ENCODE results near the gene NATD1. TPM values are rescaled to one million over a fixed set of nuclear protein-coding genes. Genes with fewer than 3 reads are reported as not detected.

Gene NATD1
- total RNA-seq, 1 donor from 2014 or later: 7.9 TPM

GRCh38 chr17:21204935-21205334 lies 48.3 kb downstream of the NATD1 start:
- Mint-ChIP-seq H3K9me3 (ENCODE audit: unreplicated experiment) (no peaks in the 10 kb centered on the region), H3K27me3 (ENCODE audit: low read depth, unreplicated experiment) (no peaks in the 10 kb centered on the region), H3K36me3 (ENCODE audit: low read depth, unreplicated experiment) (peaks cover 7% of the 10 kb centered on the region), H3K4me3 (ENCODE audit: unreplicated experiment) (no peak overlapping the region), H3K4me1 (ENCODE audit: low read depth, unreplicated experiment) (peaks cover 13% of the 10 kb centered on the region), H3K27ac (ENCODE audit: unreplicated experiment) (no peak overlapping the region)
- Histone ChIP-seq H3K27ac (ENCODE audit: low read depth, low read length) (no peak overlapping the region), H3K4me3 (ENCODE audit: insufficient read depth, low read depth, low read length) (no peak overlapping the region), H3K9me3 (ENCODE audit: insufficient read depth, low read depth, low read length) (no peaks in the 10 kb centered on the region), H2AFZ (ENCODE audit: low read depth, low read length) (no peak overlapping the region), H4K20me1 (ENCODE audit: insufficient read depth, low read length) (peaks cover 89% of the 10 kb centered on the region), H3K27me3 (ENCODE audit: insufficient read depth, low read length) (no peaks in the 10 kb centered on the region), H3K79me2 (ENCODE audit: insufficient read depth, low read length) (peaks cover 97% of the 10 kb centered on the region), H3K4me1 (ENCODE audit: insufficient read depth, low read length) (peaks cover under 1% of the 10 kb centered on the region), H3K9ac (ENCODE audit: low read length) (no peak overlapping the region), H3K4me2 (ENCODE audit: low read length) (no peak overlapping the region), H3K36me3 (ENCODE audit: insufficient read depth, low read length) (no peaks in the 10 kb centered on the region)
- TF ChIP-seq, protein P1, sequence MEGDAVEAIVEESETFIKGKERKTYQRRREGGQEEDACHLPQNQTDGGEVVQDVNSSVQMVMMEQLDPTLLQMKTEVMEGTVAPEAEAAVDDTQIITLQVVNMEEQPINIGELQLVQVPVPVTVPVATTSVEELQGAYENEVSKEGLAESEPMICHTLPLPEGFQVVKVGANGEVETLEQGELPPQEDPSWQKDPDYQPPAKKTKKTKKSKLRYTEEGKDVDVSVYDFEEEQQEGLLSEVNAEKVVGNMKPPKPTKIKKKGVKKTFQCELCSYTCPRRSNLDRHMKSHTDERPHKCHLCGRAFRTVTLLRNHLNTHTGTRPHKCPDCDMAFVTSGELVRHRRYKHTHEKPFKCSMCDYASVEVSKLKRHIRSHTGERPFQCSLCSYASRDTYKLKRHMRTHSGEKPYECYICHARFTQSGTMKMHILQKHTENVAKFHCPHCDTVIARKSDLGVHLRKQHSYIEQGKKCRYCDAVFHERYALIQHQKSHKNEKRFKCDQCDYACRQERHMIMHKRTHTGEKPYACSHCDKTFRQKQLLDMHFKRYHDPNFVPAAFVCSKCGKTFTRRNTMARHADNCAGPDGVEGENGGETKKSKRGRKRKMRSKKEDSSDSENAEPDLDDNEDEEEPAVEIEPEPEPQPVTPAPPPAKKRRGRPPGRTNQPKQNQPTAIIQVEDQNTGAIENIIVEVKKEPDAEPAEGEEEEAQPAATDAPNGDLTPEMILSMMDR (IDR thresholded peaks at IDR 0.05; ENCODE audit: insufficient read depth, low read depth, low read length): no peak
- no peak for TF ChIP-seq EZH2 (IDR thresholded peaks at IDR 0.05; ENCODE audit: insufficient read depth, low read length)
- DNase-seq (ENCODE audit: low read depth) (no peak), FAIRE-seq (no peak)

DNA sequence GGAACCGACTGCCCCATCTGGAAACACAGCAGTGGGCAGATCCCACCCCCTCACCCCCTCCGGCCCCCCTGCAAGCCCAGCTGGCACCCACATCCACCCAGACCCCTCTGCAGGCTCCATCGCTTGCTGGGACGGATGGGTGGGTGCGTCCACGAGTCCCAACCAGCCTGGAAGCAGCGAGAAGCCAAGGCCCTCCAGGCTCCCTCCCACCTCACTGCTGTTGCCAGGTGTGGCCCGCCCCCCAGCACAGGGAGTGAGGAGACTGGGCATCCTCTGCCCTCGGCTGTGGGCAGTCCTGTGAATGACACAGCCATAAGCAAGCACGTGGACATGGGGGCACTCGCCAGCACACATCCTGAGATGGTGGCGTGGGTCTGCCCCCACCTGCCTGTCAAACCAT lies 50.7 kb downstream of the NATD1 start:
- DNase-seq (ENCODE audit: low read depth) (no peak), FAIRE-seq (no peak)
- peaks cover 10% of the 10 kb centered on the region for H3K36me3 Mint-ChIP-seq (ENCODE audit: low read depth, unreplicated experiment)
- H3K27ac ChIP-seq (ENCODE audit: low read depth, low read length): no peak overlapping the region
- peaks cover 2% of the 10 kb centered on the region for H3K36me3 ChIP-seq (ENCODE audit: insufficient read depth, low read length)
- no peak overlapping the region for H3K4me2 ChIP-seq (ENCODE audit: low read length)
- no peaks in the 10 kb centered on the region for H3K9me3 Mint-ChIP-seq (ENCODE audit: unreplicated experiment)
- H3K27ac Mint-ChIP-seq (ENCODE audit: unreplicated experiment): no peak overlapping the region
- H2AFZ ChIP-seq (ENCODE audit: low read depth, low read length): no peak overlapping the region
- no peak overlapping the region for H3K4me3 Mint-ChIP-seq (ENCODE audit: unreplicated experiment)
- no peak overlapping the region for H3K9ac ChIP-seq (ENCODE audit: low read length)
- TF ChIP-seq, protein P1 (IDR thresholded peaks at IDR 0.05; ENCODE audit: insufficient read depth, low read depth, low read length): no peak
- no peak for TF ChIP-seq EZH2 (IDR thresholded peaks at IDR 0.05; ENCODE audit: insufficient read depth, low read length)
- H4K20me1 ChIP-seq (ENCODE audit: insufficient read depth, low read length): peaks cover 96% of the 10 kb centered on the region
- no peaks in the 10 kb centered on the region for H3K27me3 ChIP-seq (ENCODE audit: insufficient read depth, low read length)
- no peaks in the 10 kb centered on the region for H3K9me3 ChIP-seq (ENCODE audit: insufficient read depth, low read depth, low read length)
- peaks cover 97% of the 10 kb centered on the region for H3K79me2 ChIP-seq (ENCODE audit: insufficient read depth, low read length)
- H3K27me3 Mint-ChIP-seq (ENCODE audit: low read depth, unreplicated experiment): no peaks in the 10 kb centered on the region
- H3K4me1 ChIP-seq (ENCODE audit: insufficient read depth, low read length): peaks cover 5% of the 10 kb centered on the region
- peaks cover 22% of the 10 kb centered on the region for H3K4me1 Mint-ChIP-seq (ENCODE audit: low read depth, unreplicated experiment)
- no peak overlapping the region for H3K4me3 ChIP-seq (ENCODE audit: insufficient read depth, low read depth, low read length)

- TF ChIP-seq, protein P1 (IDR thresholded peaks at IDR 0.05; ENCODE audit: insufficient read depth, low read depth, low read length): no peak
- TF ChIP-seq EZH2 (IDR thresholded peaks at IDR 0.05; ENCODE audit: insufficient read depth, low read length): no peak
Measured at GRCh38 chr17:21201874-21202273, 51.3 kb downstream of the NATD1 start.

More at GRCh38 chr17:21201874-21202273, 51.3 kb downstream of the NATD1 start:
- no peak for DNase-seq (ENCODE audit: low read depth)
- no peak overlapping the region for H3K4me3 Mint-ChIP-seq (ENCODE audit: unreplicated experiment)
- Histone ChIP-seq H3K4me1 (ENCODE audit: insufficient read depth, low read length) (peaks cover 5% of the 10 kb centered on the region), H3K79me2 (ENCODE audit: insufficient read depth, low read length) (peaks cover 95% of the 10 kb centered on the region), H3K27ac (ENCODE audit: low read depth, low read length) (no peak overlapping the region), H3K4me3 (ENCODE audit: insufficient read depth, low read depth, low read length) (no peak overlapping the region), H3K27me3 (ENCODE audit: insufficient read depth, low read length) (no peaks in the 10 kb centered on the region), H3K4me2 (ENCODE audit: low read length) (no peak overlapping the region), H3K36me3 (ENCODE audit: insufficient read depth, low read length) (peaks cover 8% of the 10 kb centered on the region), H4K20me1 (ENCODE audit: insufficient read depth, low read length) (peaks cover 96% of the 10 kb centered on the region), H3K9me3 (ENCODE audit: insufficient read depth, low read depth, low read length) (no peaks in the 10 kb centered on the region), H3K9ac (ENCODE audit: low read length) (no peak overlapping the region), H2AFZ (ENCODE audit: low read depth, low read length) (no peak overlapping the region)
- H3K27ac Mint-ChIP-seq (ENCODE audit: unreplicated experiment): no peak overlapping the region
- peaks cover 22% of the 10 kb centered on the region for H3K4me1 Mint-ChIP-seq (ENCODE audit: low read depth, unreplicated experiment)
- no peaks in the 10 kb centered on the region for H3K9me3 Mint-ChIP-seq (ENCODE audit: unreplicated experiment)
- H3K36me3 Mint-ChIP-seq (ENCODE audit: low read depth, unreplicated experiment): peaks cover 14% of the 10 kb centered on the region
- no peak for FAIRE-seq
- no peaks in the 10 kb centered on the region for H3K27me3 Mint-ChIP-seq (ENCODE audit: low read depth, unreplicated experiment)
